Stomach (tissue), 4 donors: ENCODE data around the gene COPE.

Experiments used
- EP300 ChIP-seq: sonication (generic); formaldehyde crosslinking; IDR thresholded peaks from one replicate; pipeline ENCODE4 v1.6.1; 2017; ENCODE audit warnings: antibody characterized with exemption
- POLR2A ChIP-seq, 4 donors: fragments of 450-650 bp; IDR thresholded peaks; one replicate each; pipeline ENCODE4 v1.6.1; 2016; ENCODE audit warnings: antibody characterized with exemption in 4 of 4, control low read depth in 2 of 4, mild to moderate bottlenecking in 1 of 4, moderate library complexity in 1 of 4
- POLR2AphosphoS5 ChIP-seq, 3 donors: sonication (generic); formaldehyde crosslinking; IDR thresholded peaks; one replicate each; pipeline ENCODE4 v1.6.1; 2016; ENCODE audit warnings: antibody characterized with exemption in 3 of 3
- TF ChIP-seq, protein P1 (sequence below), 7 experiments: fragments of 450-650 bp in 4 of 7; fragments of 200-600 bp in 3 of 7; sonication (generic) in 3 of 7; IDR thresholded peaks; one replicate each; pipeline ENCODE4 v1.5.1; 2016 to 2019; ENCODE audit warnings: antibody characterized with exemption in 7 of 7, control low read depth in 2 of 7, mild to moderate bottlenecking in 1 of 7

DNA sequence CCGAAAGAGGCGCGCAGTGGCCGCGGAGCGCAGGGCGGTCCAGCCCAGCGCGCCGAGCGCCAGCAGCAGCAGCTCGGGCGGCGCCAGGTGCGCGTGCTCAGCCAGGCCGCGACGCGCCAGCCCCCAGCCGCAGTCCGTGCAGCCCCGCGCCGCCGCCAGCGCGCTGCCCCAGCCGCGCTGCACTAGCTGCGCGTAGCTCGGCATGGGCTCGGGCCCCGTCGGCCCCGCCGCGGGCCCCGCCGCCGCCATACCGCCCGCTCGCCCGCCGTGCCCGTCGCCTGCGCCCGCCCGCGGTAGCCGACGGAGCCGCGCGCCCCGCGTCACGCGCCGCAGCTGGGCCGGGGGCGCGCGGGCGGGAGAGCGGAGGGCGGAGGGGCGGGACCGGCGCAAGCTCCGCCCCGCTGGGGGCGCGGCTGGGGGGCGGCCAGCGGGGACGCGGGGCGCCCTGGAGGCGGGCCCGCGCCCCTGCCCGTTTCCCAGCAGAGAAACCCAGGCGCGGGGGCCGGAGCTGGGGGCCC, 23.3 kb downstream of the COPE start, which contains the start of gene CERS1:
- TF ChIP-seq, protein P1, sequence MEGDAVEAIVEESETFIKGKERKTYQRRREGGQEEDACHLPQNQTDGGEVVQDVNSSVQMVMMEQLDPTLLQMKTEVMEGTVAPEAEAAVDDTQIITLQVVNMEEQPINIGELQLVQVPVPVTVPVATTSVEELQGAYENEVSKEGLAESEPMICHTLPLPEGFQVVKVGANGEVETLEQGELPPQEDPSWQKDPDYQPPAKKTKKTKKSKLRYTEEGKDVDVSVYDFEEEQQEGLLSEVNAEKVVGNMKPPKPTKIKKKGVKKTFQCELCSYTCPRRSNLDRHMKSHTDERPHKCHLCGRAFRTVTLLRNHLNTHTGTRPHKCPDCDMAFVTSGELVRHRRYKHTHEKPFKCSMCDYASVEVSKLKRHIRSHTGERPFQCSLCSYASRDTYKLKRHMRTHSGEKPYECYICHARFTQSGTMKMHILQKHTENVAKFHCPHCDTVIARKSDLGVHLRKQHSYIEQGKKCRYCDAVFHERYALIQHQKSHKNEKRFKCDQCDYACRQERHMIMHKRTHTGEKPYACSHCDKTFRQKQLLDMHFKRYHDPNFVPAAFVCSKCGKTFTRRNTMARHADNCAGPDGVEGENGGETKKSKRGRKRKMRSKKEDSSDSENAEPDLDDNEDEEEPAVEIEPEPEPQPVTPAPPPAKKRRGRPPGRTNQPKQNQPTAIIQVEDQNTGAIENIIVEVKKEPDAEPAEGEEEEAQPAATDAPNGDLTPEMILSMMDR (IDR thresholded peaks at IDR 0.05) = no peak
- no peak for TF ChIP-seq POLR2A (IDR thresholded peaks at IDR 0.05)
- no peak for TF ChIP-seq EP300
- TF ChIP-seq POLR2AphosphoS5 (IDR thresholded peaks at IDR 0.05) = no peak
